K562 (cell line): ENCODE measurements around the gene CCDC192. TPM values are rescaled to one million over a fixed set of nuclear protein-coding genes. Genes with fewer than 3 reads are reported as not detected.

Experiments
- ATAC-seq: fragments of 200-7000 bp; cut with Tn5 transposase; 3 replicates; pipeline ENCODE4 v1.9.1; 2020; ENCODE audit warnings: moderate library complexity
- BruUV-seq: library from RNA; stranded (reverse); fragments of 400-500 nt; replicated peaks from 2 replicates; lab custom pipeline; 2021; lab: Mats Ljungman, UMichigan
- CTCF ChIA-PET: fragments of 300-600 bp; formaldehyde crosslinking; extraction: SDS; loops from one replicate; lab custom pipeline; 2021; ENCODE audit warnings: low intra/inter-chr PET ratio; lab: Yijun Ruan, JAX
- POLR2A ChIA-PET: fragments of 300-600, 350-650 bp; sonication (Branson Sonifier 250); formaldehyde crosslinking; extraction: SDS; loops from one replicate; lab custom pipeline; 2021; ENCODE audit warnings: antibody characterized with exemption, inconsistent platforms; lab: Yijun Ruan, JAX
- DNase-seq, 4 experiments: peaks; one replicate each; pipeline versions ENCODE4 v3.0.0 to v3.0.0-alpha.2; 2011 to 2018; ENCODE audit warnings: low spot score in 3 of 4, mixed read lengths in 3 of 4; ENCODE audit errors: extremely low read depth in 1 of 4
- FAIRE-seq: peaks from 2 replicates; lab custom pipeline; 2011; peaks lifted over from hg19 to GRCh38; lab: Jason Lieb, UNC
- H2AFZ ChIP-seq: 2 replicates; pipeline ENCODE4 v1.6.0; 2011; ENCODE audit warnings: low read depth, low read length, control low read depth, inconsistent platforms
- H3K27ac ChIP-seq: fragments of 200-600 bp; 3 replicates; pipeline ENCODE4 v1.8.0; 2011; ENCODE audit warnings: low read depth, mild to moderate bottlenecking, control low read depth, inconsistent platforms, low read length, moderate library complexity, mixed read lengths; ENCODE audit errors: extremely low read depth
- H3K27me3 ChIP-seq, 2 experiments: fragments of 300-600 bp in 1 of 2; 2 replicates in 1 of 2; 3 replicates in 1 of 2; pipeline versions ENCODE4 v1.6.0 to v1.8.0; 2011; ENCODE audit warnings: inconsistent platforms in 2 of 2, low read length in 2 of 2, mild to moderate bottlenecking in 1 of 2, mixed read lengths in 1 of 2, moderate library complexity in 1 of 2; ENCODE audit not compliant: control insufficient read depth in 2 of 2, insufficient read depth in 2 of 2
- H3K36me3 ChIP-seq: fragments of 300-600 bp; 3 replicates; pipeline ENCODE4 v1.8.0; 2011; ENCODE audit warnings: mild to moderate bottlenecking, low read length, inconsistent platforms; ENCODE audit not compliant: control insufficient read depth, insufficient read depth
- H3K4me1 ChIP-seq, 2 experiments: fragments of 200-600 bp in 1 of 2; replicated peaks in 1 of 2; 2 replicates in 1 of 2; 3 replicates in 1 of 2; pipeline versions ENCODE4 v1.5.1 to v1.8.0; 2011; ENCODE audit warnings: inconsistent platforms in 2 of 2, low read length in 2 of 2, mild to moderate bottlenecking in 1 of 2, mixed read lengths in 1 of 2, moderate library complexity in 1 of 2; ENCODE audit not compliant: control insufficient read depth in 2 of 2, insufficient read depth in 2 of 2
- H3K4me2 ChIP-seq: 2 replicates; pipeline ENCODE4 v1.6.1; 2011; ENCODE audit warnings: low read length, control low read depth, inconsistent platforms, mixed read lengths; ENCODE audit not compliant: insufficient read depth
- H3K4me3 ChIP-seq: fragments of 200-600 bp; sonication (generic), shearing (Covaris generic); 2 replicates; pipeline ENCODE4 v1.5.1; 2016; ENCODE audit warnings: control low read depth, inconsistent platforms
- H3K79me2 ChIP-seq: fragments of 200-600 bp; 3 replicates; pipeline ENCODE4 v1.8.0; 2011; ENCODE audit warnings: low read length, inconsistent platforms; ENCODE audit not compliant: control insufficient read depth, insufficient read depth
- H3K9ac ChIP-seq, 2 experiments: 2 replicates each; pipeline versions ENCODE4 v1.6.0 to v1.6.1; 2011; ENCODE audit warnings: low read depth in 2 of 2, low read length in 2 of 2, control low read depth in 1 of 2, inconsistent platforms in 1 of 2, mild to moderate bottlenecking in 1 of 2, mixed read lengths in 1 of 2; ENCODE audit not compliant: insufficient read depth in 1 of 2
- H3K9me1 ChIP-seq: one replicate; pipeline ENCODE4 v1.6.0; 2011; ENCODE audit warnings: inconsistent platforms, mild to moderate bottlenecking, low read length, moderate library complexity; ENCODE audit not compliant: control insufficient read depth, insufficient read depth
- H3K9me3 ChIP-seq: replicated peaks from 2 replicates; pipeline ENCODE4 v1.5.1; 2011; ENCODE audit warnings: low read depth, low read length, inconsistent platforms; ENCODE audit not compliant: control insufficient read depth, insufficient read depth
- H4K20me1 ChIP-seq: replicated peaks from 2 replicates; pipeline ENCODE4 v1.6.1; 2011; ENCODE audit warnings: low read length, inconsistent platforms, mixed read lengths; ENCODE audit not compliant: control insufficient read depth, insufficient read depth
- CHCHD3 ChIP-seq: fragments of 250-450 bp; sonication (Bioruptor Pico); IDR thresholded peaks from 2 replicates; pipeline ENCODE4 v2.1.2; 2022; ENCODE audit warnings: mild to moderate bottlenecking
- GATAD2B ChIP-seq: fragments of 450-650 bp; IDR thresholded peaks from 2 replicates; pipeline ENCODE4 v1.6.1; 2017; ENCODE audit warnings: mild to moderate bottlenecking, borderline replicate concordance
- HIVEP1 ChIP-seq: fragments of 250-450 bp; sonication (Bioruptor Pico); IDR thresholded peaks from 2 replicates; pipeline ENCODE4 v1.4.0; 2020; ENCODE audit warnings: mild to moderate bottlenecking
- HNRNPL ChIP-seq: fragments of 200-400 bp; formaldehyde crosslinking; IDR thresholded peaks from 2 replicates; pipeline ENCODE4 v1.6.1; 2017; ENCODE audit warnings: low read depth, mild to moderate bottlenecking, low read length
- NFIX ChIP-seq: fragments of 250-450 bp; sonication (Bioruptor Pico); IDR thresholded peaks from 2 replicates; pipeline ENCODE4 v1.4.0; 2020; ENCODE audit warnings: low read depth, mild to moderate bottlenecking, moderate library complexity
- TRIM24 ChIP-seq, 2 experiments: fragments of 450-650 bp; IDR thresholded peaks; 2 replicates each; pipeline ENCODE4 v1.6.1; 2016
- WGBS: fragments of 100-300 bp; shearing (Covaris generic); methylation state at CpG from one replicate; pipeline ENCODE4 v1.1.6; 2016; ENCODE audit warnings: low coverage, mixed read lengths; ENCODE audit not compliant: insufficient coverage; ENCODE audit errors: missing lambda C conversion rate; 5-methylcytosine and 5-hydroxymethylcytosine counted together
- in situ Hi-C: fragments of 300-500 bp; cut with MboI; formaldehyde crosslinking; loops from 4 replicates; pipeline ENCODE4 v1.15.0; 2018; ENCODE audit warnings: inconsistent platforms, mixed read lengths
- intact Hi-C: fragments of 100-400 bp; cut with micrococcal nuclease; formaldehyde crosslinking; loops from 2 replicates; pipeline ENCODE4 v1.14.2; 2022
- polyA plus RNA-seq, 8 experiments: library from polyadenylated mRNA; depleted of rRNA in 4 of 8; stranded (reverse) in 5 of 8; unstranded in 3 of 8; fragments of >200 nt; fragmentation: Nextera tagmentation in 2 of 8; fragmentation: Illumina TruSeq in 1 of 8; extraction: Ambion mirVana in 2 of 8; extraction: Trizol in 1 of 8; gene quantifications; 2 replicates each; pipeline versions ENCODE4 v1.2.1 to v1.2.3, GENCODE V29; 2011 to 2014; ENCODE audit warnings: inconsistent platforms in 1 of 8, missing spikeins in 1 of 8
- total RNA-seq, 7 experiments: library from RNA; depleted of rRNA in 6 of 7; stranded (reverse); fragments of >200 nt in 6 of 7; fragmentation: Illumina TruSeq in 2 of 7; extraction: Trizol in 2 of 7; gene quantifications; 2 replicates each; pipeline versions ENCODE4 v1.2.1 to v1.2.3, GENCODE V29; 2011 to 2021; ENCODE audit warnings: low replicate concordance in 1 of 7
- TF ChIP-seq, protein P1 (sequence below): sonication (generic); formaldehyde crosslinking; IDR thresholded peaks from 2 replicates; pipeline ENCODE4 v1.8.0; 2023; ENCODE audit warnings: missing genetic modification reagents, mild to moderate bottlenecking, borderline replicate concordance
- TF ChIP-seq, protein P2 (sequence below): fragments of 450-650 bp; IDR thresholded peaks from 2 replicates; pipeline ENCODE4 v1.6.1; 2016; ENCODE audit warnings: low read depth

CCDC192 gene
- total and polyA plus RNA-seq, 9 of the 15 experiments (the other 6 are each of a cell fraction or from before 2014, with no cell fraction given) = 0.21 to 0.66 (median 0.38) TPM; not detected in 2

DNA sequence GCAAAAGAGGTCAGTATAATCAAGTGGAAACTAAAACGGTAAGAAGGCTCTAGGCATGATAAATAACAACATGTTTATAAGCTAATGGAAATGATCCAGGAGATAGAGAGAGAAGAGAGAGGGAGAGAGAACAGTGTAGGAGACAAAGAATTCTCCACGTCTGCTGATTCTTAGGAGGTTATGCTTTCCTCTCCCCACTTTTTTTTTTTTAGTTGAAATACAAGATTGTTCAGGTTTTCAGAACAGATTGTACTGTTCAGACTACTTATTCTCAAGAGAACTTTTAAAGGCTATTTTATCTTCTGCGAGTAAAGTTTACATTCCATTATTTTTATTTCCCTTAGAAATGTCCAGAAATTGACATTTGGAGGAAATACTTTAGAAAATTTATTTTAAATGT is 4.0 kb downstream of the CCDC192 start:
- intact Hi-C loops = no loop called here
- CTCF ChIA-PET = no interaction called here
- TF ChIP-seq, protein P1, sequence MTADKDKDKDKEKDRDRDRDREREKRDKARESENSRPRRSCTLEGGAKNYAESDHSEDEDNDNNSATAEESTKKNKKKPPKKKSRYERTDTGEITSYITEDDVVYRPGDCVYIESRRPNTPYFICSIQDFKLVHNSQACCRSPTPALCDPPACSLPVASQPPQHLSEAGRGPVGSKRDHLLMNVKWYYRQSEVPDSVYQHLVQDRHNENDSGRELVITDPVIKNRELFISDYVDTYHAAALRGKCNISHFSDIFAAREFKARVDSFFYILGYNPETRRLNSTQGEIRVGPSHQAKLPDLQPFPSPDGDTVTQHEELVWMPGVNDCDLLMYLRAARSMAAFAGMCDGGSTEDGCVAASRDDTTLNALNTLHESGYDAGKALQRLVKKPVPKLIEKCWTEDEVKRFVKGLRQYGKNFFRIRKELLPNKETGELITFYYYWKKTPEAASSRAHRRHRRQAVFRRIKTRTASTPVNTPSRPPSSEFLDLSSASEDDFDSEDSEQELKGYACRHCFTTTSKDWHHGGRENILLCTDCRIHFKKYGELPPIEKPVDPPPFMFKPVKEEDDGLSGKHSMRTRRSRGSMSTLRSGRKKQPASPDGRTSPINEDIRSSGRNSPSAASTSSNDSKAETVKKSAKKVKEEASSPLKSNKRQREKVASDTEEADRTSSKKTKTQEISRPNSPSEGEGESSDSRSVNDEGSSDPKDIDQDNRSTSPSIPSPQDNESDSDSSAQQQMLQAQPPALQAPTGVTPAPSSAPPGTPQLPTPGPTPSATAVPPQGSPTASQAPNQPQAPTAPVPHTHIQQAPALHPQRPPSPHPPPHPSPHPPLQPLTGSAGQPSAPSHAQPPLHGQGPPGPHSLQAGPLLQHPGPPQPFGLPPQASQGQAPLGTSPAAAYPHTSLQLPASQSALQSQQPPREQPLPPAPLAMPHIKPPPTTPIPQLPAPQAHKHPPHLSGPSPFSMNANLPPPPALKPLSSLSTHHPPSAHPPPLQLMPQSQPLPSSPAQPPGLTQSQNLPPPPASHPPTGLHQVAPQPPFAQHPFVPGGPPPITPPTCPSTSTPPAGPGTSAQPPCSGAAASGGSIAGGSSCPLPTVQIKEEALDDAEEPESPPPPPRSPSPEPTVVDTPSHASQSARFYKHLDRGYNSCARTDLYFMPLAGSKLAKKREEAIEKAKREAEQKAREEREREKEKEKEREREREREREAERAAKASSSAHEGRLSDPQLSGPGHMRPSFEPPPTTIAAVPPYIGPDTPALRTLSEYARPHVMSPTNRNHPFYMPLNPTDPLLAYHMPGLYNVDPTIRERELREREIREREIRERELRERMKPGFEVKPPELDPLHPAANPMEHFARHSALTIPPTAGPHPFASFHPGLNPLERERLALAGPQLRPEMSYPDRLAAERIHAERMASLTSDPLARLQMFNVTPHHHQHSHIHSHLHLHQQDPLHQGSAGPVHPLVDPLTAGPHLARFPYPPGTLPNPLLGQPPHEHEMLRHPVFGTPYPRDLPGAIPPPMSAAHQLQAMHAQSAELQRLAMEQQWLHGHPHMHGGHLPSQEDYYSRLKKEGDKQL (CRISPR knock-in tag) = no peak
- TF ChIP-seq, protein P2, sequence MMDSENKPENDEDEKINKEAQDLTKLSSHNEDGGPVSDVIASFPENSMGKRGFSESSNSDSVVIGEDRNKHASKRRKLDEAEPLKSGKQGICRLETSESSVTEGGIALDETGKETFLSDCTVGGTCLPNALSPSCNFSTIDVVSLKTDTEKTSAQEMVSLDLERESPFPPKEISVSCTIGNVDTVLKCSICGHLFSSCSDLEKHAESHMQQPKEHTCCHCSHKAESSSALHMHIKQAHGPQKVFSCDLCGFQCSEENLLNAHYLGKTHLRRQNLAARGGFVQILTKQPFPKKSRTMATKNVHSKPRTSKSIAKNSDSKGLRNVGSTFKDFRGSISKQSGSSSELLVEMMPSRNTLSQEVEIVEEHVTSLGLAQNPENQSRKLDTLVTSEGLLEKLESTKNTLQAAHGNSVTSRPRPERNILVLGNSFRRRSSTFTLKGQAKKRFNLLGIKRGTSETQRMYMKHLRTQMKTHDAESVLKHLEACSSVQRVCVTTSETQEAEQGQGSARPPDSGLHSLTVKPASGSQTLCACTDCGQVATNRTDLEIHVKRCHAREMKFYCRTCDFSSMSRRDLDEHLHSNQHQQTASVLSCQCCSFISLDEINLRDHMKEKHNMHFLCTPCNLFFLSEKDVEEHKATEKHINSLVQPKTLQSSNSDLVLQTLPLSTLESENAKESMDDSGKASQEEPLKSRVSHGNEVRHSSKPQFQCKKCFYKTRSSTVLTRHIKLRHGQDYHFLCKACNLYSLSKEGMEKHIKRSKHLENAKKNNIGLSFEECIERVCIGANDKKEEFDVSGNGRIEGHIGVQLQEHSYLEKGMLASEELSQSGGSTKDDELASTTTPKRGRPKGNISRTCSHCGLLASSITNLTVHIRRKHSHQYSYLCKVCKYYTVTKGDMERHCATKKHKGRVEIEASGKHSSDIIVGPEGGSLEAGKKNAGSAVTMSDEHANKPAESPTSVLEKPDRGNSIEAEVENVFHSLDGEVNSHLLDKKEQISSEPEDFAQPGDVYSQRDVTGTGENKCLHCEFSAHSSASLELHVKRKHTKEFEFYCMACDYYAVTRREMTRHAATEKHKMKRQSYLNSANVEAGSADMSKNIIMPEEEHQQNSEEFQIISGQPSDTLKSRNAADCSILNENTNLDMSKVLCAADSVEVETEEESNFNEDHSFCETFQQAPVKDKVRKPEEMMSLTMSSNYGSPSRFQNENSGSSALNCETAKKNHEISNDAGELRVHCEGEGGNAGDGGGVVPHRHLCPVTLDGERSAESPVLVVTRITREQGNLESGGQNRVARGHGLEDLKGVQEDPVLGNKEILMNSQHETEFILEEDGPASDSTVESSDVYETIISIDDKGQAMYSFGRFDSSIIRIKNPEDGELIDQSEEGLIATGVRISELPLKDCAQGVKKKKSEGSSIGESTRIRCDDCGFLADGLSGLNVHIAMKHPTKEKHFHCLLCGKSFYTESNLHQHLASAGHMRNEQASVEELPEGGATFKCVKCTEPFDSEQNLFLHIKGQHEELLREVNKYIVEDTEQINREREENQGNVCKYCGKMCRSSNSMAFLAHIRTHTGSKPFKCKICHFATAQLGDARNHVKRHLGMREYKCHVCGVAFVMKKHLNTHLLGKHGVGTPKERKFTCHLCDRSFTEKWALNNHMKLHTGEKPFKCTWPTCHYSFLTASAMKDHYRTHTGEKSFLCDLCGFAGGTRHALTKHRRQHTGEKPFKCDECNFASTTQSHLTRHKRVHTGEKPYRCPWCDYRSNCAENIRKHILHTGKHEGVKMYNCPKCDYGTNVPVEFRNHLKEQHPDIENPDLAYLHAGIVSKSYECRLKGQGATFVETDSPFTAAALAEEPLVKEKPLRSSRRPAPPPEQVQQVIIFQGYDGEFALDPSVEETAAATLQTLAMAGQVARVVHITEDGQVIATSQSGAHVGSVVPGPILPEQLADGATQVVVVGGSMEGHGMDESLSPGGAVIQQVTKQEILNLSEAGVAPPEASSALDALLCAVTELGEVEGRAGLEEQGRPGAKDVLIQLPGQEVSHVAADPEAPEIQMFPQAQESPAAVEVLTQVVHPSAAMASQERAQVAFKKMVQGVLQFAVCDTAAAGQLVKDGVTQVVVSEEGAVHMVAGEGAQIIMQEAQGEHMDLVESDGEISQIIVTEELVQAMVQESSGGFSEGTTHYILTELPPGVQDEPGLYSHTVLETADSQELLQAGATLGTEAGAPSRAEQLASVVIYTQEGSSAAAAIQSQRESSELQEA = no peak
- TF ChIP-seq HNRNPL (no peak), HIVEP1 (CRISPR knock-in tag) (no peak), NFIX (no peak), CHCHD3 (CRISPR knock-in tag) (no peak), TRIM24 (IDR thresholded peaks at IDR 0.05) (no peak), GATAD2B (no peak)

More for the DNA sequence above, 4.0 kb downstream of the CCDC192 start:
- Histone ChIP-seq H3K27me3 (no peaks in the 10 kb centered on the region; a peak in 1 of 5 replicates), H3K79me2 (no peaks in the 10 kb centered on the region), H2AFZ (no peak overlapping the region), H4K20me1 (no peaks in the 10 kb centered on the region), H3K4me3 (no peak overlapping the region), H3K36me3 (no peaks in the 10 kb centered on the region), H3K27ac (no peak overlapping the region), H3K4me2 (no peak overlapping the region), H3K4me1 (no peaks in the 10 kb centered on the region), H3K9ac (no peak overlapping the region), H3K9me3 (no peaks in the 10 kb centered on the region), H3K9me1 (no peaks in the 10 kb centered on the region)
- ATAC-seq = no peak
- WGBS = 4% methylated on average over 3 of the region's 3 CpGs
- no peak for FAIRE-seq
- POLR2A ChIA-PET = no interaction called here
- no TSS peak for BruUV-seq
- in situ Hi-C loops = no loop called here
- DNase-seq = no peak
